SH-SY5Y (cell line): ENCODE results near the gene ICAM1.

Experiments
- GATA2 ChIP-seq: IDR thresholded peaks from 2 replicates; pipeline ENCODE4 v1.6.1; 2011; ENCODE audit warnings: mild to moderate bottlenecking, low read depth, low read length
- GATA3 ChIP-seq: IDR thresholded peaks from 2 replicates; pipeline ENCODE4 v1.6.1; 2011; ENCODE audit warnings: low read depth, mild to moderate bottlenecking, low read length, moderate library complexity

DNA sequence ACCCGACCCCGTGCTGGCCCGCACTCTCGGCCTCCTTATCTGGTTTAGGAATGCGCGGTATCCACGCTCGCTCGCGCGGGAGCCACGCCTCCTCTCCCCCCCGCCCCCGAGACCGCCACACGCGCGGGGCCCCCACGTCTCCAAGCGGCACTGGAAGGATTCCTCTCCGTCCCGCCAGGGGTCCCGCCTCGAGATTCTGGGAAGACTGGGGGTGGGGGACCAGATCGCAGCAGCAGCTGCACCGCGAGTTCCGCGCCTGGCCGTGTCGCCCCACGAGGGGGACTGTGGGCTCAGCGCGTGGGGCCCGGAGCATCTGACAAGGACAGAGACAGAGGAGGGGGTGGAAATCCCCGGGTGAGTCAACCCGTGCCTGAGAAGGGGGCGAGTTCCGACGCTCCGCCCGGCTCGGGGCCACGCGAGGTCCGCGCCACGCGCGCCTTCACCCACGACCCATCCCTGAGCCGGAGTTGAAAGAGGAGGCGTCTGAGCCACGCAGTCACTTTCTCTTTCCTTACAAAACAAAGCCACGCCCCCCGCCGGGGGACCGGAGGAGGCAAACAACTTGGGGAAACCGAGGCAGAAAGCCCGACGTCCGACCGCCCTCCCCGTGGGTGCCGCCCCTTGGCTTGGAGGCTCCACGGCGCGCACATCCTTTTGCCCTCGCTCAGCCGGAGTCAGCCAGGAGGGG lies 40.6 kb upstream of the ICAM1 start:
- TF ChIP-seq GATA2 (no peak), GATA3 (no peak)
